GM12878 (cell line): ENCODE results near the gene RALGPS2. TPM values are rescaled to one million over a fixed set of nuclear protein-coding genes. Genes with fewer than 3 reads are reported as not detected.

Experiments used
- ATAC-seq: fragments of 200-7000 bp; cut with Tn5 transposase; 3 replicates; pipeline ENCODE4 v1.9.1; 2020; ENCODE audit warnings: mild to moderate bottlenecking, moderate library complexity
- BruUV-seq: library from RNA; stranded (reverse); fragments of 400-500 nt; replicated peaks from 2 replicates; lab custom pipeline; 2021; lab: Mats Ljungman, UMichigan
- CTCF ChIA-PET: fragments of 300-600 bp; sonication (Branson Sonifier 250); formaldehyde crosslinking; extraction: SDS; loops from one replicate; lab custom pipeline; 2021; ENCODE audit warnings: inconsistent platforms; lab: Yijun Ruan, JAX
- POLR2A ChIA-PET: fragments of 350-600 bp; formaldehyde crosslinking; extraction: SDS; loops from one replicate; lab custom pipeline; 2021; ENCODE audit warnings: inconsistent platforms; lab: Charles Lee
- RAD21 ChIA-PET: fragments of 300-600 bp; sonication (Branson Sonifier 250); formaldehyde crosslinking; loops from one replicate; lab custom pipeline; 2023; ENCODE audit warnings: antibody characterized with exemption; ENCODE audit not compliant: unreplicated experiment; lab: Charles Lee
- SMC1A ChIA-PET: fragments of 300-600 bp; sonication (Branson Sonifier 250); formaldehyde crosslinking; loops from one replicate; lab custom pipeline; 2023; ENCODE audit not compliant: unreplicated experiment, uncharacterized antibody; lab: Charles Lee
- DNase-seq: peaks from one replicate; pipeline ENCODE4 v3.0.0-alpha.2; 2011; ENCODE audit warnings: low read depth, low spot score
- FAIRE-seq: peaks from 3 replicates; lab custom pipeline; 2011; peaks lifted over from hg19 to GRCh38; lab: Jason Lieb, UNC
- H2AFZ ChIP-seq: 2 replicates; pipeline ENCODE4 v1.6.0; 2011; ENCODE audit warnings: low read depth, low read length, control low read depth; ENCODE audit not compliant: control insufficient read depth
- H3K27ac ChIP-seq: 2 replicates; pipeline ENCODE4 v1.5.1; 2011; ENCODE audit warnings: control low read depth; ENCODE audit not compliant: control insufficient read depth, insufficient read depth
- H3K27me3 ChIP-seq, 2 experiments: replicated peaks in 1 of 2; 2 replicates each; pipeline versions ENCODE4 v1.6.0 to v1.6.1; 2011; ENCODE audit warnings: low read length in 1 of 2; ENCODE audit not compliant: control insufficient read depth in 2 of 2, insufficient read depth in 2 of 2
- H3K36me3 ChIP-seq, 2 experiments: 2 replicates each; pipeline ENCODE4 v1.5.1; 2011; ENCODE audit warnings: low read length in 1 of 2; ENCODE audit not compliant: control insufficient read depth in 2 of 2, insufficient read depth in 2 of 2
- H3K4me1 ChIP-seq: 2 replicates; pipeline ENCODE4 v1.6.1; 2011; ENCODE audit warnings: mild to moderate bottlenecking, low read length, moderate library complexity, mixed read lengths; ENCODE audit not compliant: control insufficient read depth, insufficient read depth
- H3K4me2 ChIP-seq: 2 replicates; pipeline ENCODE4 v1.6.0; 2011; ENCODE audit warnings: control low read depth; ENCODE audit not compliant: control insufficient read depth, insufficient read depth
- H3K4me3 ChIP-seq: fragments of 200-600 bp; sonication (generic); 2 replicates; pipeline ENCODE4 v1.5.1; 2016
- H3K79me2 ChIP-seq: 2 replicates; pipeline ENCODE4 v1.6.0; 2011; ENCODE audit warnings: low read length; ENCODE audit not compliant: control insufficient read depth, insufficient read depth
- H3K9ac ChIP-seq: 2 replicates; pipeline ENCODE4 v1.8.0; 2011; ENCODE audit warnings: low read length, control low read depth, mixed read lengths; ENCODE audit not compliant: control insufficient read depth, insufficient read depth
- H3K9me3 ChIP-seq: replicated peaks from 3 replicates; pipeline ENCODE4 v1.5.1; 2011; ENCODE audit warnings: mild to moderate bottlenecking, low read length; ENCODE audit not compliant: control insufficient read depth, insufficient read depth
- H4K20me1 ChIP-seq: 2 replicates; pipeline ENCODE4 v1.6.0; 2011; ENCODE audit not compliant: control insufficient read depth, insufficient read depth
- CEBPZ ChIP-seq: fragments of 150-350 bp; IDR thresholded peaks from 2 replicates; pipeline ENCODE4 v1.6.1; 2016; ENCODE audit warnings: low read depth, low read length
- IKZF1 ChIP-seq: fragments of 450-650 bp; conservative IDR thresholded peaks from 2 replicates; pipeline ENCODE4 v1.6.1; 2017; ENCODE audit warnings: antibody characterized with exemption, mild to moderate bottlenecking
- KAT2A ChIP-seq: conservative IDR thresholded peaks from 2 replicates; pipeline ENCODE4 v1.6.1; 2011; ENCODE audit warnings: low read depth, low read length; ENCODE audit not compliant: control insufficient read depth
- MLLT1 ChIP-seq: fragments of 450-650 bp; IDR thresholded peaks from 2 replicates; pipeline ENCODE4 v1.6.1; 2016; ENCODE audit warnings: mild to moderate bottlenecking
- NFIC ChIP-seq: IDR thresholded peaks from 2 replicates; pipeline ENCODE4 v1.6.1; 2012; ENCODE audit warnings: low read depth, mild to moderate bottlenecking, inconsistent platforms, low read length, moderate library complexity
- NFYB ChIP-seq: IDR thresholded peaks from 2 replicates; pipeline ENCODE4 v1.6.1; 2011; ENCODE audit warnings: low read depth, mild to moderate bottlenecking, low read length, improper control_type of control experiment, moderate library complexity; ENCODE audit not compliant: insufficient read depth
- PKNOX1 ChIP-seq: fragments of 450-650 bp; IDR thresholded peaks from 2 replicates; pipeline ENCODE4 v1.6.1; 2016; ENCODE audit warnings: mild to moderate bottlenecking
- SIX5 ChIP-seq: IDR thresholded peaks from 2 replicates; pipeline ENCODE4 v1.6.1; 2011; ENCODE audit warnings: mild to moderate bottlenecking, low read depth, low read length, moderate library complexity; ENCODE audit not compliant: severe bottlenecking
- SREBF1 ChIP-seq: IDR thresholded peaks from 2 replicates; pipeline ENCODE4 v1.6.1; 2012; ENCODE audit warnings: mild to moderate bottlenecking, low read length
- USF1 ChIP-seq: IDR thresholded peaks from 2 replicates; pipeline ENCODE4 v1.6.1; 2011; ENCODE audit warnings: borderline replicate concordance, low read depth, mild to moderate bottlenecking, moderate library complexity, mixed read lengths, low read length; ENCODE audit not compliant: insufficient read depth; ENCODE audit errors: extremely low read length
- ZSCAN29 ChIP-seq: fragments of 450-650 bp; IDR thresholded peaks from 2 replicates; pipeline ENCODE4 v1.6.1; 2017; ENCODE audit warnings: mild to moderate bottlenecking, moderate library complexity
- WGBS: methylation state at CpG from one replicate; pipeline ENCODE4 v1.1.6; 2016; ENCODE audit warnings: low lambda C conversion rate; ENCODE audit not compliant: insufficient replicate concordance, insufficient coverage; ENCODE audit errors: missing lambda C conversion rate; 5-methylcytosine and 5-hydroxymethylcytosine counted together
- in situ Hi-C: fragments of 300-500 bp; cut with MboI; formaldehyde crosslinking; loops from 9 replicates; pipeline ENCODE4 v1.14.3; 2018; ENCODE audit warnings: mixed read lengths
- intact Hi-C: fragments of 100-400 bp; cut with micrococcal nuclease; formaldehyde crosslinking; loops from one replicate; pipeline ENCODE4 v1.14.2; 2022; ENCODE audit not compliant: unreplicated experiment
- polyA plus RNA-seq, 11 experiments: library from polyadenylated mRNA; depleted of rRNA in 4 of 11; unstranded in 6 of 11; stranded (reverse) in 5 of 11; fragments of >200 nt; fragmentation: Nextera tagmentation in 4 of 11; fragmentation: Illumina TruSeq in 1 of 11; extraction: Ambion mirVana in 4 of 11; extraction: Trizol in 1 of 11; gene quantifications; 1 replicate in 1 of 11; 2 replicates in 10 of 11; pipeline versions ENCODE4 v1.2.1 to v1.2.3, GENCODE V29; 2011 to 2016; ENCODE audit warnings: inconsistent platforms in 2 of 11, missing spikeins in 2 of 11, low read depth in 1 of 11
- total RNA-seq, 4 experiments: library from RNA; depleted of rRNA in 3 of 4; stranded (reverse); fragments of >200 nt in 3 of 4; fragmentation: Illumina TruSeq in 1 of 4; extraction: Trizol in 1 of 4; gene quantifications; 2 replicates each; pipeline versions ENCODE4 v1.2.1 to v1.2.3, GENCODE V29; 2013 to 2021

RALGPS2 gene
- total and polyA plus RNA-seq, 10 of the 15 experiments (the other 5 are each of a cell fraction or from before 2014, with no cell fraction given), result 0.08 to 3.7 (median 0.50) TPM

GRCh38 chr1:178931858-178932551 is 207.0 kb downstream of the RALGPS2 start (continued):
- TF ChIP-seq USF1 (no peak), MLLT1 (no peak), CEBPZ (no peak), NFIC (no peak)

- FAIRE-seq (no peak), DNase-seq (no peak), ATAC-seq (no peak)
- Histone ChIP-seq H3K27me3 (no peaks in the 10 kb centered on the region), H3K79me2 (no peaks in the 10 kb centered on the region), H3K4me1 (peaks cover 11% of the 10 kb centered on the region), H3K4me3 (no peak overlapping the region), H3K36me3 (no peaks in the 10 kb centered on the region), H3K27ac (no peak overlapping the region), H2AFZ (no peak overlapping the region), H3K9ac (no peak overlapping the region), H3K9me3 (no peaks in the 10 kb centered on the region), H3K4me2 (no peak overlapping the region), H4K20me1 (no peaks in the 10 kb centered on the region)
- CTCF ChIA-PET, result interaction anchor here (0.9 to 1.8 kb wide), 4 partner anchors 11 to 390 kb away, joined by 3 to 4 read pairs (median 4); no protein-coding TSS in a partner anchor
- RAD21 ChIA-PET, result interaction anchor here (1.9 kb wide), 1 partner anchor 71 kb away, joined by 5 read pairs; no protein-coding TSS in a partner anchor
- intact Hi-C loops (no loop called here), in situ Hi-C loops (no loop called here)
- POLR2A ChIA-PET, result no interaction called here
- WGBS, result 67% methylated on average over 4 of the region's 4 CpGs
- no TSS peak for BruUV-seq
- TF ChIP-seq KAT2A, result no peak
- TF ChIP-seq SIX5, result no peak
- TF ChIP-seq SREBF1, result no peak
- no peak for TF ChIP-seq IKZF1
- no peak for TF ChIP-seq PKNOX1
- no peak for TF ChIP-seq NFYB
- no peak for TF ChIP-seq ZSCAN29
- SMC1A ChIA-PET, result interaction anchor here (0.9 to 1.9 kb wide), 3 partner anchors 11 to 71 kb away, joined by 3 to 5 read pairs (median 4); no protein-coding TSS in a partner anchor
Observed at GRCh38 chr1:178932552-178932906, 207.5 kb downstream of the RALGPS2 start.
